ENCODE measurements around the gene FLII. TPM values are rescaled to one million over a fixed set of nuclear protein-coding genes. Genes with fewer than 3 reads are reported as not detected.

Gene FLII
- total and polyA plus RNA-seq, 2 donors (not counting 3 experiments of a cell fraction or from before 2014, with no cell fraction given) = 397 to 582 TPM

- TF ChIP-seq, protein P1, sequence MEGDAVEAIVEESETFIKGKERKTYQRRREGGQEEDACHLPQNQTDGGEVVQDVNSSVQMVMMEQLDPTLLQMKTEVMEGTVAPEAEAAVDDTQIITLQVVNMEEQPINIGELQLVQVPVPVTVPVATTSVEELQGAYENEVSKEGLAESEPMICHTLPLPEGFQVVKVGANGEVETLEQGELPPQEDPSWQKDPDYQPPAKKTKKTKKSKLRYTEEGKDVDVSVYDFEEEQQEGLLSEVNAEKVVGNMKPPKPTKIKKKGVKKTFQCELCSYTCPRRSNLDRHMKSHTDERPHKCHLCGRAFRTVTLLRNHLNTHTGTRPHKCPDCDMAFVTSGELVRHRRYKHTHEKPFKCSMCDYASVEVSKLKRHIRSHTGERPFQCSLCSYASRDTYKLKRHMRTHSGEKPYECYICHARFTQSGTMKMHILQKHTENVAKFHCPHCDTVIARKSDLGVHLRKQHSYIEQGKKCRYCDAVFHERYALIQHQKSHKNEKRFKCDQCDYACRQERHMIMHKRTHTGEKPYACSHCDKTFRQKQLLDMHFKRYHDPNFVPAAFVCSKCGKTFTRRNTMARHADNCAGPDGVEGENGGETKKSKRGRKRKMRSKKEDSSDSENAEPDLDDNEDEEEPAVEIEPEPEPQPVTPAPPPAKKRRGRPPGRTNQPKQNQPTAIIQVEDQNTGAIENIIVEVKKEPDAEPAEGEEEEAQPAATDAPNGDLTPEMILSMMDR (IDR thresholded peaks at IDR 0.05; ENCODE audit: extremely low read depth in 1 of 2, insufficient read depth in 1 of 2, low read depth in 1 of 2, low read length in 2 of 2) = no peak
- TF ChIP-seq MYC (IDR thresholded peaks at IDR 0.05; ENCODE audit: low read depth, low read length) (no peak), EZH2 (IDR thresholded peaks at IDR 0.05; ENCODE audit: borderline replicate concordance, low read depth, low read length, severe bottlenecking) (no peak), FOS (IDR thresholded peaks at IDR 0.05; ENCODE audit: borderline replicate concordance, insufficient read depth, low read length) (no peak)
- H3K27me3 ChIP-seq (ENCODE audit: control insufficient read depth in 2 of 2, insufficient read depth in 2 of 2, low read length in 2 of 2) = no peaks in the 10 kb centered on the region
- peak; percentile 20 for DNase-seq (ENCODE audit: low read depth, low spot score)
- CTCF ChIA-PET = interaction anchor here (0.9 to 2.5 kb wide), 9 partner anchors 9 to 105 kb away, joined by 3 to 13 read pairs (median 4); no protein-coding TSS in a partner anchor
- no peaks in the 10 kb centered on the region for H3K9me1 ChIP-seq (replicated peaks; ENCODE audit: control insufficient read depth, extremely low read depth, insufficient read depth, low read length)
- peaks cover 23% of the 10 kb centered on the region for H3K4me1 ChIP-seq (ENCODE audit: control insufficient read depth, extremely low read depth, insufficient read depth, low read length)
- H3K4me2 ChIP-seq (ENCODE audit: insufficient read depth, low read length) = no peak overlapping the region
- H3K9ac ChIP-seq (replicated peaks; ENCODE audit: extremely low read depth, insufficient read depth, low read length) = no peak overlapping the region
- peaks cover 14 to 53% of the 10 kb centered on the region in 2 experiments for H3K36me3 ChIP-seq (ENCODE audit: control insufficient read depth in 2 of 2, extremely low read depth in 1 of 2, insufficient read depth in 2 of 2, low read length in 2 of 2)
- H3K27ac ChIP-seq (ENCODE audit: insufficient read depth, low read depth, low read length) = peak overlapping the region; percentile 82
- no peak overlapping the region for H3K4me3 ChIP-seq (replicated peaks in 1 of 3; ENCODE audit: insufficient read depth in 1 of 3, low read depth in 1 of 3, low read length in 3 of 3)
- H2AFZ ChIP-seq (ENCODE audit: low read depth, low read length) = no peak overlapping the region
- POLR2A ChIA-PET = interaction anchor here (0.5 kb wide), 1 partner anchor 114 kb away, joined by 3 read pairs; no protein-coding TSS in a partner anchor
- no peaks in the 10 kb centered on the region for H4K20me1 ChIP-seq (replicated peaks; ENCODE audit: control insufficient read depth, extremely low read depth, insufficient read depth, low read length)
- no peaks in the 10 kb centered on the region for H3K9me3 ChIP-seq (replicated peaks; ENCODE audit: control insufficient read depth, insufficient read depth, low read length)
- dilution Hi-C loops (cut with MboI; ENCODE audit: extremely low pct_ligation_motif_present, low sequenced_read_pairs) (no loop called here), intact Hi-C loops (cut with micrococcal nuclease) (loop anchor here (1.0 to 5.0 kb wide), 2 partner anchors 11 to 55 kb away; no protein-coding TSS in a partner anchor)
- no TSS peak for BruUV-seq (replicated peaks)
- no peaks in the 10 kb centered on the region for H3K79me2 ChIP-seq (ENCODE audit: control insufficient read depth, insufficient read depth, low read length)
- FAIRE-seq = no peak
Observed at GRCh38 chr17:18247613-18248001, 10.9 kb downstream of the FLII start.

All from endothelial cell of umbilical vein (primary cell).